ENCODE measurements around the gene TRPM4.
"Not testable (repeated sequence)": the region's sequence is repeated elsewhere in the genome, so short reads cannot be mapped to it uniquely, and the experiment has no call there.

The TRPM4 gene

DNA sequence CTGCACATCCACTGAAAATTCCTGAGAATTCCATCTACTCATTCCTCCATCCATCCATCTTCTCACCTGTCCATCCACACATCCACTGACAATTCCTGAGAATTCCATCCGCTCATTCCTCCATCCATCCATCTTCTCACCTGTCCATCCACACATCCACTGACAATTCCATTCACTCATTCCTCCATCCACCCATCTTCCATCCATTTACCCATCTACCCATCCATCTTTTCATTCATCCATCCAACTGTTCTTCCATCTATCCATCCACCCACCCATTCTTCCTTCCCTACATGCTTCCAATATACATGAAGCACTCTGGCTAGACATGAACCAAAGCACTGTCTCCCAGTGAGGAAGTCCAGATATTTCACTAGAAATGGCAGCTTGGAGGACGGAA lies 15.6 kb downstream of the TRPM4 start:
- peaks cover 3 to 36% of the 10 kb centered on the region in 2 donors for H3K36me3 ChIP-seq (ENCODE audit: control insufficient read depth in 1 of 2, insufficient read depth in 2 of 2, low read length in 2 of 2)

DNA sequence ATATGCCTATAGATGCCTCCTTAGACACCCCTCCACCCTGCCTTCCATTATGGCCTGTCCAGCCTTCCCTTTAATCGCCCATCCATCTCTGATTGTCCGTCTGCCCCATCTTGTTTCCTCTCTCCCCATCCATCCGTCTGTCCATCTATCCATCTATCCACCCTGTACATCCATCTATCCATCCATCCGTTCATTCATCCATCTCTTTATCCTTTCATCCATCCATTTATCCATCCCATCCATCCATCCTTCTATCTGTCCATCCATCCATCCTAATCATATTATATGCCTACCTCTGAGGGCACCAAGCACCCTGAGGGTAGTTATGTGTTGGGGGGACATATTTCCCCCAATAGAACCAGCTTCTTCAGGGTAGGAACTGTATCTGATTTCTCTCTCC lies 23.1 kb downstream of the TRPM4 start:
- Histone ChIP-seq H3K27me3 (ENCODE audit: low read depth, low read length) (no peaks in the 10 kb centered on the region), H3K9me3 (ENCODE audit: control insufficient read depth in 1 of 2, low read length in 2 of 2) (no peaks in the 10 kb centered on the region), H3K4me1 (ENCODE audit: control insufficient read depth in 1 of 2, insufficient read depth in 2 of 2, low read length in 2 of 2) (no peaks in the 10 kb centered on the region), H3K4me3 (ENCODE audit: low read depth in 1 of 2, low read length in 2 of 2) (no peak overlapping the region), H3K36me3 (ENCODE audit: control insufficient read depth in 1 of 2, insufficient read depth in 2 of 2, low read length in 2 of 2) (peaks cover 0 to 30% of the 10 kb centered on the region in 2 donors), H3K27ac (ENCODE audit: low read length) (no peak overlapping the region)

More for the DNA sequence above, 15.6 kb downstream of the TRPM4 start:
- no peak overlapping the region for H3K27ac ChIP-seq (ENCODE audit: low read length)
- no peaks in the 10 kb centered on the region for H3K27me3 ChIP-seq (ENCODE audit: low read depth, low read length)
- H3K9me3 ChIP-seq (ENCODE audit: control insufficient read depth in 1 of 2, low read length in 2 of 2): no peaks in the 10 kb centered on the region
- H3K4me1 ChIP-seq (ENCODE audit: control insufficient read depth in 1 of 2, insufficient read depth in 2 of 2, low read length in 2 of 2): no peaks in the 10 kb centered on the region
- no peak overlapping the region for H3K4me3 ChIP-seq (ENCODE audit: low read depth in 1 of 2, low read length in 2 of 2)

DNA sequence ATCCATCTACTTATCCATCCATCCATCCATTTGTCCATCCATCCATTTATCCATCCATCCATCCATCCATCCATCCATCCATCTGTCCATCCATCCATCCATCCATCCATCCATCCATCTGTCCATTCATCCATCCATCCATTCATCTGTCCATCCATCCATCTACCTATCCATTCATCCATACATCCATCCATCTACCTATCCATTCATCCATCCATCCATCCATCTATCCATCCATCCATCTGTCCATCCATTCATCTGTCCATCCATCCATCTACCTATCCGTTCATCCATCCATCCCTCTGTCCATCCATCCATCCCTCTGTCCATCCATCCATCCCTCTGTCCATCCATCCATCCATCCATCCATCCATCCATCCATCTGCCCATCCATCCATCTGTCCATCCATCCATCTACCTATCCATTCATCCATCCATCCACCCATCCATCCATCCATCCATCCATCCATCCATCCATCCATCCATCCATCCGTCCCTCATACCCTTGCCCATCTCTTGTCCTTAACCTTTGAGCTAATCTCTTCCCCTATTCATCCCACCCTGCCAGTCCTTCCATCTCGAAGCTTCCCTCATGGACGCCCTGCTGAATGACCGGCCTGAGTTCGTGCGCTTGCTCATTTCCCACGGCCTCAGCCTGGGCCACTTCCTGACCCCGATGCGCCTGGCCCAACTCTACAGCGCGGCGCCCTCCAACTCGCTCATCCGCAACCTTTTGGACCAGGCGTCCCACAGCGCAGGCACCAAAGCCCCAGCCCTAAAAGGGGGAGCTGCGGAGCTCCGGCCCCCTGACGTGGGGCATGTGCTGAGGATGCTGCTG lies 24.6 kb downstream of the TRPM4 start:
- H3K27ac ChIP-seq (ENCODE audit: low read length); H3K9me3 ChIP-seq (ENCODE audit: control insufficient read depth in 1 of 2, low read length in 2 of 2); H3K27me3 ChIP-seq (ENCODE audit: low read depth, low read length); H3K4me1 ChIP-seq (ENCODE audit: control insufficient read depth in 1 of 2, insufficient read depth in 2 of 2, low read length in 2 of 2); H3K4me3 ChIP-seq (ENCODE audit: low read depth in 1 of 2, low read length in 2 of 2): not testable (repeated sequence)
- peaks cover 8 to 41% of the 10 kb centered on the region in 2 donors for H3K36me3 ChIP-seq (ENCODE audit: control insufficient read depth in 1 of 2, insufficient read depth in 2 of 2, low read length in 2 of 2)

DNA sequence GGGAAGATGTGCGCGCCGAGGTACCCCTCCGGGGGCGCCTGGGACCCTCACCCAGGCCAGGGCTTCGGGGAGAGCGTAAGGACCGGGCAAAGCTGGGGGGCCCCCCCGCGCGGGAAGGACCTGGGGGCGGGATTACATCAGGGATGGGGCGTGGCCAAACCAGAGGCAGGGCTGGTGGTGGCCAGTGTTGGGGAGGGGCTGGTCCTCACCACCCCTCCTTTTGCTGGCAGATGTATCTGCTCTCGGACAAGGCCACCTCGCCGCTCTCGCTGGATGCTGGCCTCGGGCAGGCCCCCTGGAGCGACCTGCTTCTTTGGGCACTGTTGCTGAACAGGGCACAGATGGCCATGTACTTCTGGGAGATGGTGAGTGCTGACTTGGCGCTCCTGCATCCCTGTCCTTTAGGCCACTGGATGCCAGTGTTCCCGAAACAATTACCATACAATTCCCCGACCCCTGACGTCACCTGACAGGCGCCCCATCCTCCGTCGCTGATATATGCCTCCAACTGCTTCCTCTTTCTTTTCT lies 25.3 kb downstream of the TRPM4 start:
- no peaks in the 10 kb centered on the region for H3K4me1 ChIP-seq (ENCODE audit: control insufficient read depth in 1 of 2, insufficient read depth in 2 of 2, low read length in 2 of 2)
- no peak overlapping the region for H3K4me3 ChIP-seq (ENCODE audit: low read depth in 1 of 2, low read length in 2 of 2)
- no peaks in the 10 kb centered on the region for H3K27me3 ChIP-seq (ENCODE audit: low read depth, low read length)
- H3K27ac ChIP-seq (ENCODE audit: low read length): no peak overlapping the region
- H3K9me3 ChIP-seq (ENCODE audit: control insufficient read depth in 1 of 2, low read length in 2 of 2): no peaks in the 10 kb centered on the region
- H3K36me3 ChIP-seq (ENCODE audit: control insufficient read depth in 1 of 2, insufficient read depth in 2 of 2, low read length in 2 of 2): peaks cover 8 to 42% of the 10 kb centered on the region in 2 donors

DNA sequence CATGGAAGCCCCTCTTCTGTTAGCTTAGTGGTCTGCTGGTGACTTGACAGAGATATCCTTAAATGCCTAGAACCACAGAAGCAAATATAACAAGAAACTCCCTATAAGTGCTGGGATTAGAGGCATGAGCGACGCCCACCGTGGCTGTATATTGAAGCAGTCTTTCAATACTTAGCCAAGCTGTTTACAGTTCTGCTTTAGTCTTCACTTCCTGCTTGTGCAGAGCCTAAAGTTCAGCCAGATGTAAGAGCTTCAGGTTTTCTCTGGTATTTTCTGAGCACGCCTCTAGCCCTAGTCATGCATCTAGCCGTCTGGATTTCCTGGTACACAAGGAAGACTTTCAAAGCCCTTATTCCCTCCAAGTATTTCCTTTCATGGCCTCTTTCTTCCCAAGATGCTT lies 28.5 kb downstream of the TRPM4 start:
- peaks cover 33 to 67% of the 10 kb centered on the region in 2 donors for H3K36me3 ChIP-seq (ENCODE audit: control insufficient read depth in 1 of 2, insufficient read depth in 2 of 2, low read length in 2 of 2)
- H3K4me1 ChIP-seq (ENCODE audit: control insufficient read depth in 1 of 2, insufficient read depth in 2 of 2, low read length in 2 of 2): no peaks in the 10 kb centered on the region
- H3K9me3 ChIP-seq (ENCODE audit: control insufficient read depth in 1 of 2, low read length in 2 of 2): no peaks in the 10 kb centered on the region
- H3K27me3 ChIP-seq (ENCODE audit: low read depth, low read length): no peaks in the 10 kb centered on the region
- no peak overlapping the region for H3K27ac ChIP-seq (ENCODE audit: low read length)
- no peak overlapping the region for H3K4me3 ChIP-seq (ENCODE audit: low read depth in 1 of 2, low read length in 2 of 2)

- Histone ChIP-seq H3K9me3 (ENCODE audit: control insufficient read depth in 1 of 2, low read length in 2 of 2) (no peaks in the 10 kb centered on the region), H3K27ac (ENCODE audit: low read length) (no peak overlapping the region), H3K4me1 (ENCODE audit: control insufficient read depth in 1 of 2, insufficient read depth in 2 of 2, low read length in 2 of 2) (no peaks in the 10 kb centered on the region), H3K36me3 (ENCODE audit: control insufficient read depth in 1 of 2, insufficient read depth in 2 of 2, low read length in 2 of 2) (peaks cover 36 to 66% of the 10 kb centered on the region in 2 donors), H3K4me3 (ENCODE audit: low read depth in 1 of 2, low read length in 2 of 2) (no peak overlapping the region), H3K27me3 (ENCODE audit: low read depth, low read length) (no peaks in the 10 kb centered on the region)
Observed at GRCh38 chr19:49188626-49189200, 31.1 kb downstream of the TRPM4 start.

- Histone ChIP-seq H3K4me3 (ENCODE audit: low read depth in 1 of 2, low read length in 2 of 2) (no peak overlapping the region), H3K9me3 (ENCODE audit: control insufficient read depth in 1 of 2, low read length in 2 of 2) (no peaks in the 10 kb centered on the region), H3K27me3 (ENCODE audit: low read depth, low read length) (no peaks in the 10 kb centered on the region), H3K36me3 (ENCODE audit: control insufficient read depth in 1 of 2, insufficient read depth in 2 of 2, low read length in 2 of 2) (peaks cover 36 to 66% of the 10 kb centered on the region in 2 donors), H3K4me1 (ENCODE audit: control insufficient read depth in 1 of 2, insufficient read depth in 2 of 2, low read length in 2 of 2) (no peaks in the 10 kb centered on the region), H3K27ac (ENCODE audit: low read length) (no peak overlapping the region)
Observed at GRCh38 chr19:49189259-49189658, 31.7 kb downstream of the TRPM4 start.

GRCh38 chr19:49190781-49191180 lies 33.2 kb downstream of the TRPM4 start:
- H3K27me3 ChIP-seq (ENCODE audit: low read depth, low read length): no peaks in the 10 kb centered on the region
- no peak overlapping the region for H3K27ac ChIP-seq (ENCODE audit: low read length)
- no peaks in the 10 kb centered on the region for H3K4me1 ChIP-seq (ENCODE audit: control insufficient read depth in 1 of 2, insufficient read depth in 2 of 2, low read length in 2 of 2)
- H3K4me3 ChIP-seq (ENCODE audit: low read depth in 1 of 2, low read length in 2 of 2): no peak overlapping the region
- H3K36me3 ChIP-seq (ENCODE audit: control insufficient read depth in 1 of 2, insufficient read depth in 2 of 2, low read length in 2 of 2): peaks cover 36 to 61% of the 10 kb centered on the region in 2 donors
- H3K9me3 ChIP-seq (ENCODE audit: control insufficient read depth in 1 of 2, low read length in 2 of 2): no peaks in the 10 kb centered on the region

GRCh38 chr19:49193822-49194394 lies 36.3 kb downstream of the TRPM4 start:
- peaks cover 0 to 3% of the 10 kb centered on the region in 2 donors for H3K4me1 ChIP-seq (ENCODE audit: control insufficient read depth in 1 of 2, insufficient read depth in 2 of 2, low read length in 2 of 2)
- H3K27me3 ChIP-seq (ENCODE audit: low read depth, low read length): no peaks in the 10 kb centered on the region
- H3K9me3 ChIP-seq (ENCODE audit: control insufficient read depth in 1 of 2, low read length in 2 of 2): no peaks in the 10 kb centered on the region
- no peak overlapping the region for H3K4me3 ChIP-seq (ENCODE audit: low read depth in 1 of 2, low read length in 2 of 2)
- H3K36me3 ChIP-seq (ENCODE audit: control insufficient read depth in 1 of 2, insufficient read depth in 2 of 2, low read length in 2 of 2): peaks cover 21 to 38% of the 10 kb centered on the region in 2 donors
- no peak overlapping the region for H3K27ac ChIP-seq (ENCODE audit: low read length)

DNA sequence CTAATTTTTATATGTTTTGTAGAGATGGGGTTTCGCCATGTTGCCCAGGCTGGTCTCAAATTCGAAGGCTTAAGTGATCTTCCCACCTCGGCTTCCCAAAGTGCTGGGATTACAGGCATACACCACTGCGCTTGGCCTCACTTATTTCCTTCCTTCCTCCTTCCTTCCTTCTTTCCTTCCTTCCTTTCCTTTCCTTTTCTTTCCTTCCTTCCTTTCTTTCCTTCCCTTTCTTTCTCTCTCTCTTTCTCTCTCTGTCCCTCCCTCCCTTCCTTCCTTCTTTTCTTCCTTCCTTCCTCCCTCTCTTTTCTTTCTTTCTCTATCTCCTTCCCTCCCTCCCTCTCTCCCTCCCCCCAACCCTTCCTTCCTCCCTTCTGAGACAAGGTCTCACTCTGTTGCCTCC lies 36.8 kb downstream of the TRPM4 start:
- Histone ChIP-seq H3K4me3 (ENCODE audit: low read depth in 1 of 2, low read length in 2 of 2) (no peak overlapping the region), H3K27me3 (ENCODE audit: low read depth, low read length) (no peaks in the 10 kb centered on the region), H3K9me3 (ENCODE audit: control insufficient read depth in 1 of 2, low read length in 2 of 2) (no peaks in the 10 kb centered on the region), H3K27ac (ENCODE audit: low read length) (no peak overlapping the region), H3K4me1 (ENCODE audit: control insufficient read depth in 1 of 2, insufficient read depth in 2 of 2, low read length in 2 of 2) (peaks cover 0 to 3% of the 10 kb centered on the region in 2 donors), H3K36me3 (ENCODE audit: control insufficient read depth in 1 of 2, insufficient read depth in 2 of 2, low read length in 2 of 2) (peaks cover 16 to 33% of the 10 kb centered on the region in 2 donors)

DNA sequence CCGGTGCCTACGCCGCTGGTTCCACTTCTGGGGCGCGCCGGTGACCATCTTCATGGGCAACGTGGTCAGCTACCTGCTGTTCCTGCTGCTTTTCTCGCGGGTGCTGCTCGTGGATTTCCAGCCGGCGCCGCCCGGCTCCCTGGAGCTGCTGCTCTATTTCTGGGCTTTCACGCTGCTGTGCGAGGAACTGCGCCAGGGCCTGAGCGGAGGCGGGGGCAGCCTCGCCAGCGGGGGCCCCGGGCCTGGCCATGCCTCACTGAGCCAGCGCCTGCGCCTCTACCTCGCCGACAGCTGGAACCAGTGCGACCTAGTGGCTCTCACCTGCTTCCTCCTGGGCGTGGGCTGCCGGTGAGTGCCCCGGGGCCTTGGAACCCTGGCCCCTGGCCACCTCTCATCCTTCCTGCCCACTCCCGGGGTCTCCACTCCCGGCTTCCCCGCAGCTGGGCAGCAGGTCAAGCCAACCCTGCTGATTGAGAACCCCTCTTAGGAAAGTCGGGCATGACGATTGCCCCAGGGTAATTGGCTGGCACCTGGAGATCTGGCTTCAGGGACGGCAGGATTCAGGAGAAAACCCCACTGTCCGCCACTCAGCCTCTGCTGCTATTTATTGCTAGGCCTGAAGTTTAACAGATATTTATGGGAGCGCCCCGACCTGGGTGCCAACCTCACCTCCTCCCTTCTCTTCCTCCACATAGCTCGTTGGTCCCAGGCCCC lies 39.1 kb downstream of the TRPM4 start:
- H3K4me1 ChIP-seq (ENCODE audit: control insufficient read depth in 1 of 2, insufficient read depth in 2 of 2, low read length in 2 of 2): peaks cover 0 to 3% of the 10 kb centered on the region in 2 donors
- H3K27ac ChIP-seq (ENCODE audit: low read length): no peak overlapping the region
- H3K27me3 ChIP-seq (ENCODE audit: low read depth, low read length): no peaks in the 10 kb centered on the region
- no peaks in the 10 kb centered on the region for H3K9me3 ChIP-seq (ENCODE audit: control insufficient read depth in 1 of 2, low read length in 2 of 2)
- no peak overlapping the region for H3K4me3 ChIP-seq (ENCODE audit: low read depth in 1 of 2, low read length in 2 of 2)
- peaks cover 3 to 23% of the 10 kb centered on the region in 2 donors for H3K36me3 ChIP-seq (ENCODE audit: control insufficient read depth in 1 of 2, insufficient read depth in 2 of 2, low read length in 2 of 2)

All from muscle layer of duodenum (tissue), 2 donors.